Kidney tubule cell (primary cell): Measurements from ENCODE around the gene PTPRU.

Source experiments
- DNase-seq: peaks from one replicate; pipeline ENCODE4 v3.0.0-alpha.2; 2018; ENCODE audit warnings: low spot score

The PTPRU gene

GRCh38 chr1:29364101-29364678 lies 127.9 kb downstream of the PTPRU start:
- no peak for DNase-seq

- no peak for DNase-seq
These were observed 129.8 kb downstream of the PTPRU start for GRCh38 chr1:29365906-29366670.

- DNase-seq: no peak
These were observed 132.9 kb downstream of the PTPRU start for GRCh38 chr1:29368936-29369932.

GRCh38 chr1:29370067-29370466 lies 133.7 kb downstream of the PTPRU start:
- DNase-seq: no peak

- no peak for DNase-seq
These were observed 135.0 kb downstream of the PTPRU start for GRCh38 chr1:29371332-29371731.

GRCh38 chr1:29372108-29372507 lies 135.8 kb downstream of the PTPRU start:
- no peak for DNase-seq
